Stomach (tissue), 9 donors: ENCODE results near the gene GARIN3. TPM values are rescaled to one million over a fixed set of nuclear protein-coding genes. Genes with fewer than 3 reads are reported as not detected.
A peak's percentile ranks its signal among the peaks of the same experiment; 100 is the strongest.

ENCODE experiments used
- DNase-seq, 2 donors: peaks; one replicate each; pipeline versions ENCODE4 v3.0.0 to v3.0.0-alpha.2; 2013 to 2019
- H3K27ac ChIP-seq, 5 donors: fragments of 200-600 bp in 4 of 5; sonication (generic) in 4 of 5; one replicate each; pipeline ENCODE4 v1.5.1; 2013 to 2019; ENCODE audit warnings: mild to moderate bottlenecking in 1 of 5, moderate library complexity in 1 of 5
- H3K27me3 ChIP-seq, 3 donors: fragments of 200-600 bp; sonication (generic); one replicate each; pipeline ENCODE4 v1.5.1; 2017 to 2019; ENCODE audit warnings: mixed run types in 1 of 3
- H3K36me3 ChIP-seq, 4 donors: fragments of 200-600 bp; sonication (generic); 1 replicate in 3 of 4; 2 replicates in 1 of 4; pipeline ENCODE4 v1.5.1; 2016 to 2019
- H3K4me1 ChIP-seq, 4 donors: fragments of 200-600 bp; sonication (generic); one replicate each; pipeline ENCODE4 v1.5.1; 2016 to 2019
- H3K4me3 ChIP-seq, 4 donors: fragments of 200-600 bp; sonication (generic) in 3 of 4; one replicate each; pipeline ENCODE4 v1.5.1; 2016 to 2019; ENCODE audit warnings: mild to moderate bottlenecking in 1 of 4
- H3K9me3 ChIP-seq, 4 donors: fragments of 200-600 bp; sonication (generic); one replicate each; pipeline ENCODE4 v1.5.1; 2016 to 2019
- CTCF ChIP-seq, 7 experiments: fragments of 450-650 bp in 4 of 7; fragments of 200-600 bp in 3 of 7; sonication (generic) in 3 of 7; IDR thresholded peaks; one replicate each; pipeline ENCODE4 v1.5.1; 2016 to 2019; ENCODE audit warnings: antibody characterized with exemption in 7 of 7, control low read depth in 2 of 7, mild to moderate bottlenecking in 1 of 7
- EP300 ChIP-seq: sonication (generic); formaldehyde crosslinking; IDR thresholded peaks from one replicate; pipeline ENCODE4 v1.6.1; 2017; ENCODE audit warnings: antibody characterized with exemption
- POLR2A ChIP-seq, 4 donors: fragments of 450-650 bp; IDR thresholded peaks; one replicate each; pipeline ENCODE4 v1.6.1; 2016; ENCODE audit warnings: antibody characterized with exemption in 4 of 4, control low read depth in 2 of 4, mild to moderate bottlenecking in 1 of 4, moderate library complexity in 1 of 4
- POLR2AphosphoS5 ChIP-seq, 3 donors: sonication (generic); formaldehyde crosslinking; IDR thresholded peaks; one replicate each; pipeline ENCODE4 v1.6.1; 2016; ENCODE audit warnings: antibody characterized with exemption in 3 of 3
- WGBS, 5 donors: extraction: QIAGEN DNeasy Blood & Tissue Kit in 3 of 5; methylation state at CpG; one replicate each; pipeline versions ENCODE4 v1.1.5 to v1.1.7; 2013 to 2018; 5-methylcytosine and 5-hydroxymethylcytosine counted together
- intact Hi-C: fragments of 100-400 bp; cut with DNase I; formaldehyde crosslinking; loops from one replicate; pipeline ENCODE4 v1.15.1; 2023; ENCODE audit warnings: low total_unique reads
- polyA plus RNA-seq, 3 donors: library from polyadenylated mRNA; stranded (reverse); fragments of 200-250 nt; gene quantifications; one replicate each; pipeline ENCODE4 v1.2.3, GENCODE V29; 2013
- total RNA-seq, 5 donors: library from RNA; depleted of rRNA; stranded (reverse); fragments of >200 nt; gene quantifications; one replicate each; pipeline versions ENCODE4 v1.1.0 to v1.2.3, GENCODE V29; 2014 to 2016
- donor health status: healthy with polysubstance abuse.
- donor health status: Bipolar disorder and iron deficiency.
- donor health status: healthy.

GARIN3 gene
- total and polyA plus RNA-seq, 8 donors, result not detected

- Histone ChIP-seq H3K27me3 (peaks cover 0 to 4% (median 0%) of the 10 kb centered on the region in 3 donors), H3K9me3 (no peaks in the 10 kb centered on the region), H3K36me3 (no peaks in the 10 kb centered on the region), H3K4me1 (no peaks in the 10 kb centered on the region), H3K27ac (no peak overlapping the region), H3K4me3 (no peak overlapping the region)
- intact Hi-C loops, result no loop called here
- TF ChIP-seq POLR2A (IDR thresholded peaks at IDR 0.05), result no peak
- no peak for TF ChIP-seq POLR2AphosphoS5 (IDR thresholded peaks at IDR 0.05)
- TF ChIP-seq EP300, result no peak
- TF ChIP-seq CTCF (IDR thresholded peaks at IDR 0.05), result no peak
- DNase-seq, result no peak
- WGBS, 5 donors, result 53 to 69% (median 58%) methylated on average over 4 of the region's 4 CpGs
Observed at GRCh38 chr5:157203417-157203816, 37.4 kb upstream of the GARIN3 start.

GRCh38 chr5:157201857-157202256 lies 35.8 kb upstream of the GARIN3 start:
- Histone ChIP-seq H3K27ac (no peak overlapping the region), H3K36me3 (no peaks in the 10 kb centered on the region), H3K9me3 (no peaks in the 10 kb centered on the region), H3K4me3 (no peak overlapping the region), H3K4me1 (no peaks in the 10 kb centered on the region), H3K27me3 (peaks cover 0 to 4% (median 0%) of the 10 kb centered on the region in 3 donors)
- no peak for DNase-seq
- intact Hi-C loops, result no loop called here
- TF ChIP-seq EP300 (no peak), CTCF (IDR thresholded peaks at IDR 0.05) (no peak), POLR2AphosphoS5 (IDR thresholded peaks at IDR 0.05) (no peak), POLR2A (IDR thresholded peaks at IDR 0.05) (no peak)
- WGBS, 5 donors, result 73 to 78% (median 77%) methylated on average over 4 of the region's 4 CpGs

GRCh38 chr5:157198277-157198986 lies 32.4 kb upstream of the GARIN3 start:
- 42 to 49% (median 47%) methylated on average over 4 to 5 of the region's 5 CpGs for WGBS, 5 donors

GRCh38 chr5:157197086-157197485 lies 31.0 kb upstream of the GARIN3 start:
- H3K4me3 ChIP-seq, result no peak overlapping the region
- WGBS, 5 donors, result 78 to 93% (median 87%) methylated on average over 3 of the region's 3 CpGs
- intact Hi-C loops, result no loop called here
- TF ChIP-seq EP300, result no peak
- no peak for TF ChIP-seq CTCF (IDR thresholded peaks at IDR 0.05)
- no peak for TF ChIP-seq POLR2A (IDR thresholded peaks at IDR 0.05)
- H3K36me3 ChIP-seq, result no peaks in the 10 kb centered on the region
- no peaks in the 10 kb centered on the region for H3K4me1 ChIP-seq
- no peak overlapping the region for H3K27ac ChIP-seq
- H3K9me3 ChIP-seq, result no peaks in the 10 kb centered on the region
- peaks cover 0 to 10% (median 0%) of the 10 kb centered on the region in 3 donors for H3K27me3 ChIP-seq
- no peak for DNase-seq

More at GRCh38 chr5:157198277-157198986, 32.4 kb upstream of the GARIN3 start:
- no peak overlapping the region for H3K27ac ChIP-seq
- DNase-seq, result peak in 1 of 2 donors; percentile 29
- intact Hi-C loops, result no loop called here
- TF ChIP-seq POLR2A (IDR thresholded peaks at IDR 0.05) (no peak), POLR2AphosphoS5 (IDR thresholded peaks at IDR 0.05) (no peak), EP300 (no peak), CTCF (IDR thresholded peaks at IDR 0.05) (no peak)
- H3K4me1 ChIP-seq, result no peaks in the 10 kb centered on the region
- peaks cover 0 to 10% (median 0%) of the 10 kb centered on the region in 3 donors for H3K27me3 ChIP-seq
- no peak overlapping the region for H3K4me3 ChIP-seq
- H3K36me3 ChIP-seq, result no peaks in the 10 kb centered on the region
- H3K9me3 ChIP-seq, result no peaks in the 10 kb centered on the region
